Right atrium auricular region (tissue), 2 donors: ENCODE data around the gene NAAA. TPM values are rescaled to one million over a fixed set of nuclear protein-coding genes. Genes with fewer than 3 reads are reported as not detected.
"Not testable (repeated sequence)": the region's sequence is repeated elsewhere in the genome, so short reads cannot be mapped to it uniquely, and the experiment has no call there.

Experiments
- DNase-seq: peaks from one replicate; pipeline ENCODE4 v3.0.0-alpha.2; 2019; ENCODE audit warnings: low spot score
- H3K27ac ChIP-seq, 2 donors: fragments of 200-600 bp; sonication (generic); 1 replicate in 1 of 2; 2 replicates in 1 of 2; pipeline ENCODE4 v1.5.1; 2016 to 2019
- H3K27me3 ChIP-seq, 2 donors: fragments of 200-600 bp; sonication (generic); one replicate each; pipeline versions ENCODE4 v1.5.1 to v1.6.0; 2017 to 2019
- H3K36me3 ChIP-seq: fragments of 200-600 bp; sonication (generic); one replicate; pipeline ENCODE4 v1.5.1; 2016
- H3K4me1 ChIP-seq, 2 donors: fragments of 200-600 bp; sonication (generic); one replicate each; pipeline versions ENCODE4 v1.5.1 to v1.6.0; 2017 to 2019
- H3K4me3 ChIP-seq, 2 donors: fragments of 200-600 bp; sonication (generic); 1 replicate in 1 of 2; 2 replicates in 1 of 2; pipeline ENCODE4 v1.5.1; 2017 to 2019; ENCODE audit warnings: mild to moderate bottlenecking in 1 of 2, moderate library complexity in 1 of 2
- H3K9me3 ChIP-seq, 2 donors: fragments of 200-600 bp; sonication (generic); one replicate each; pipeline ENCODE4 v1.5.1; 2019
- CTCF ChIP-seq, 2 donors: fragments of 200-600 bp; sonication (generic); IDR thresholded peaks; one replicate each; pipeline ENCODE4 v1.5.1; 2019; ENCODE audit warnings: antibody characterized with exemption in 2 of 2
- total RNA-seq, 2 donors: library from RNA; depleted of rRNA; stranded (reverse); fragments of >200 nt; gene quantifications; one replicate each; pipeline ENCODE4 v1.1.0, GENCODE V29; 2016

Gene NAAA
- total RNA-seq, 2 donors from 2014 or later = 39.5 to 54.6 TPM

GRCh38 chr4:75973766-75974165 lies 33.0 kb upstream of the NAAA start:
- H3K27ac ChIP-seq = no peak overlapping the region
- H3K4me3 ChIP-seq = no peak overlapping the region
- no peak for DNase-seq
- H3K27me3 ChIP-seq = no peaks in the 10 kb centered on the region
- H3K36me3 ChIP-seq = peaks cover 90% of the 10 kb centered on the region
- H3K4me1 ChIP-seq = no peaks in the 10 kb centered on the region
- TF ChIP-seq CTCF (IDR thresholded peaks at IDR 0.05) = no peak
- H3K9me3 ChIP-seq = no peaks in the 10 kb centered on the region

GRCh38 chr4:75968084-75968483 lies 27.3 kb upstream of the NAAA start:
- Histone ChIP-seq H3K4me1 (no peaks in the 10 kb centered on the region), H3K4me3 (no peak overlapping the region), H3K36me3 (peaks cover 95% of the 10 kb centered on the region), H3K9me3 (no peaks in the 10 kb centered on the region), H3K27ac (no peak overlapping the region), H3K27me3 (no peaks in the 10 kb centered on the region)
- no peak for DNase-seq
- TF ChIP-seq CTCF (IDR thresholded peaks at IDR 0.05) = no peak

GRCh38 chr4:75963558-75963957 lies 22.7 kb upstream of the NAAA start:
- DNase-seq = no peak
- no peaks in the 10 kb centered on the region for H3K9me3 ChIP-seq
- no peak for TF ChIP-seq CTCF (IDR thresholded peaks at IDR 0.05)
- H3K27me3 ChIP-seq = no peaks in the 10 kb centered on the region
- no peaks in the 10 kb centered on the region for H3K4me1 ChIP-seq
- peaks cover 85% of the 10 kb centered on the region for H3K36me3 ChIP-seq
- no peak overlapping the region for H3K4me3 ChIP-seq
- no peak overlapping the region for H3K27ac ChIP-seq

GRCh38 chr4:75962072-75962471 lies 21.3 kb upstream of the NAAA start:
- H3K4me1 ChIP-seq, DNase-seq, H3K27ac ChIP-seq, H3K27me3 ChIP-seq, H3K4me3 ChIP-seq, H3K9me3 ChIP-seq: not testable (repeated sequence)
- H3K36me3 ChIP-seq = peaks cover 84% of the 10 kb centered on the region

- H3K4me1 ChIP-seq, H3K9me3 ChIP-seq, H3K27ac ChIP-seq, H3K27me3 ChIP-seq, H3K4me3 ChIP-seq, DNase-seq: not testable (repeated sequence)
- H3K36me3 ChIP-seq = peaks cover 80% of the 10 kb centered on the region
Measured at GRCh38 chr4:75958546-75958945, 17.7 kb upstream of the NAAA start.

- peaks cover 83% of the 10 kb centered on the region for H3K36me3 ChIP-seq
- H3K9me3 ChIP-seq, H3K27me3 ChIP-seq, H3K4me3 ChIP-seq, H3K27ac ChIP-seq, DNase-seq, H3K4me1 ChIP-seq: not testable (repeated sequence)
Measured at GRCh38 chr4:75954811-75955210, 14.0 kb upstream of the NAAA start.

- Histone ChIP-seq H3K9me3 (no peaks in the 10 kb centered on the region), H3K27me3 (no peaks in the 10 kb centered on the region), H3K4me3 (no peak overlapping the region), H3K36me3 (peaks cover 74% of the 10 kb centered on the region), H3K4me1 (no peaks in the 10 kb centered on the region), H3K27ac (no peak overlapping the region)
- no peak for DNase-seq
- no peak for TF ChIP-seq CTCF (IDR thresholded peaks at IDR 0.05)
Measured at GRCh38 chr4:75953509-75953908, 12.7 kb upstream of the NAAA start.
